Loucy (cell line): ENCODE results near the gene CAMK1D.

Source experiments
- EZH2phosphoT487 ChIP-seq: fragments of 200-600 bp; IDR thresholded peaks from 2 replicates; pipeline ENCODE4 v1.6.1; 2018; ENCODE audit warnings: antibody characterized with exemption, mild to moderate bottlenecking, moderate library complexity, borderline replicate concordance
- TF ChIP-seq, protein P1 (sequence below): fragments of 200-600 bp; sonication (generic); conservative IDR thresholded peaks from 2 replicates; pipeline ENCODE4 v1.5.1; 2014; ENCODE audit warnings: mild to moderate bottlenecking, antibody characterized with exemption, low read length

GRCh38 chr10:12416344-12417050 is 67.2 kb downstream of the CAMK1D start:
- TF ChIP-seq, protein P1, sequence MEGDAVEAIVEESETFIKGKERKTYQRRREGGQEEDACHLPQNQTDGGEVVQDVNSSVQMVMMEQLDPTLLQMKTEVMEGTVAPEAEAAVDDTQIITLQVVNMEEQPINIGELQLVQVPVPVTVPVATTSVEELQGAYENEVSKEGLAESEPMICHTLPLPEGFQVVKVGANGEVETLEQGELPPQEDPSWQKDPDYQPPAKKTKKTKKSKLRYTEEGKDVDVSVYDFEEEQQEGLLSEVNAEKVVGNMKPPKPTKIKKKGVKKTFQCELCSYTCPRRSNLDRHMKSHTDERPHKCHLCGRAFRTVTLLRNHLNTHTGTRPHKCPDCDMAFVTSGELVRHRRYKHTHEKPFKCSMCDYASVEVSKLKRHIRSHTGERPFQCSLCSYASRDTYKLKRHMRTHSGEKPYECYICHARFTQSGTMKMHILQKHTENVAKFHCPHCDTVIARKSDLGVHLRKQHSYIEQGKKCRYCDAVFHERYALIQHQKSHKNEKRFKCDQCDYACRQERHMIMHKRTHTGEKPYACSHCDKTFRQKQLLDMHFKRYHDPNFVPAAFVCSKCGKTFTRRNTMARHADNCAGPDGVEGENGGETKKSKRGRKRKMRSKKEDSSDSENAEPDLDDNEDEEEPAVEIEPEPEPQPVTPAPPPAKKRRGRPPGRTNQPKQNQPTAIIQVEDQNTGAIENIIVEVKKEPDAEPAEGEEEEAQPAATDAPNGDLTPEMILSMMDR, result no peak
- no peak for TF ChIP-seq EZH2phosphoT487
